Measurements from ENCODE around the gene GRIA3.
"Not testable (repeated sequence)": the region's sequence is repeated elsewhere in the genome, so short reads cannot be mapped to it uniquely, and the experiment has no call there.

GRIA3 gene

GRCh38 chrX:123277347-123277746, 93.3 kb downstream of the GRIA3 start:
- no peak overlapping the region for H3K4me3 ChIP-seq (ENCODE audit: low read depth, low read length)
- DNase-seq (ENCODE audit: low read depth): no peak
- no peak for TF ChIP-seq CTCF (IDR thresholded peaks at IDR 0.05; ENCODE audit: low read depth, low read length, missing control alignments)

GRCh38 chrX:123277821-123278220, 93.7 kb downstream of the GRIA3 start:
- DNase-seq (ENCODE audit: low read depth): no peak
- no peak overlapping the region for H3K4me3 ChIP-seq (ENCODE audit: low read depth, low read length)
- TF ChIP-seq CTCF (IDR thresholded peaks at IDR 0.05; ENCODE audit: low read depth, low read length, missing control alignments): no peak

GRCh38 chrX:123282241-123282640, 98.2 kb downstream of the GRIA3 start:
- no peak overlapping the region for H3K4me3 ChIP-seq (ENCODE audit: low read depth, low read length)
- TF ChIP-seq CTCF (IDR thresholded peaks at IDR 0.05; ENCODE audit: low read depth, low read length, missing control alignments): no peak
- no peak for DNase-seq (ENCODE audit: low read depth)

- not testable (repeated sequence) for H3K4me3 ChIP-seq (ENCODE audit: low read depth, low read length); DNase-seq (ENCODE audit: low read depth)
These were observed 99.3 kb downstream of the GRIA3 start for GRCh38 chrX:123283407-123283806.

- no peak overlapping the region for H3K4me3 ChIP-seq (ENCODE audit: low read depth, low read length)
- TF ChIP-seq CTCF (IDR thresholded peaks at IDR 0.05; ENCODE audit: low read depth, low read length, missing control alignments): no peak
- no peak for DNase-seq (ENCODE audit: low read depth)
These were observed 107.5 kb downstream of the GRIA3 start for GRCh38 chrX:123291623-123292022.

- no peak for DNase-seq (ENCODE audit: low read depth)
- no peak for TF ChIP-seq CTCF (IDR thresholded peaks at IDR 0.05; ENCODE audit: low read depth, low read length, missing control alignments)
- H3K4me3 ChIP-seq (ENCODE audit: low read depth, low read length): no peak overlapping the region
These were observed 113.9 kb downstream of the GRIA3 start for GRCh38 chrX:123298026-123298425.

GRCh38 chrX:123303429-123303828, 119.4 kb downstream of the GRIA3 start:
- H3K4me3 ChIP-seq (ENCODE audit: low read depth, low read length): no peak overlapping the region
- DNase-seq (ENCODE audit: low read depth): no peak
- TF ChIP-seq CTCF (IDR thresholded peaks at IDR 0.05; ENCODE audit: low read depth, low read length, missing control alignments): no peak

- DNase-seq (ENCODE audit: low read depth): no peak
- no peak overlapping the region for H3K4me3 ChIP-seq (ENCODE audit: low read depth, low read length)
- no peak for TF ChIP-seq CTCF (IDR thresholded peaks at IDR 0.05; ENCODE audit: low read depth, low read length, missing control alignments)
These were observed 124.6 kb downstream of the GRIA3 start for GRCh38 chrX:123308658-123309057.

All from GM12864 (cell line).